Measurements from ENCODE around the gene UNKL.
"Not testable (repeated sequence)": the region's sequence is repeated elsewhere in the genome, so short reads cannot be mapped to it uniquely, and the experiment has no call there.

UNKL gene

GRCh38 chr16:1444730-1445517, 30.4 kb upstream of the UNKL start:
- no peak for DNase-seq

GRCh38 chr16:1443980-1444729, 29.7 kb upstream of the UNKL start, which contains the start of gene CCDC154:
Gene CCDC154 (minus strand): TSS chr16:1444556. CDS start chr16:1444322, 234 bp downstream.
- no peak for DNase-seq

GRCh38 chr16:1443403-1443973, 29.0 kb upstream of the UNKL start:
- no peak for DNase-seq

GRCh38 chr16:1442697-1443096, 28.2 kb upstream of the UNKL start:
- no peak for DNase-seq

GRCh38 chr16:1441391-1441829, 26.9 kb upstream of the UNKL start:
- no peak for DNase-seq

- DNase-seq = not testable (repeated sequence)
Measured at GRCh38 chr16:1439699-1440074, 25.2 kb upstream of the UNKL start.

GRCh38 chr16:1439058-1439698, 24.7 kb upstream of the UNKL start:
- DNase-seq = no peak

- no peak for DNase-seq
Measured at GRCh38 chr16:1438229-1439057, 23.9 kb upstream of the UNKL start.

GRCh38 chr16:1437606-1438005, 23.1 kb upstream of the UNKL start:
- no peak for DNase-seq

GRCh38 chr16:1436731-1437355, 22.3 kb upstream of the UNKL start:
- no peak for DNase-seq

- no peak for DNase-seq
Measured at GRCh38 chr16:1435921-1436697, 21.6 kb upstream of the UNKL start.

- no peak for DNase-seq
Measured at GRCh38 chr16:1434644-1435592, 20.4 kb upstream of the UNKL start.

GRCh38 chr16:1433756-1434155, 19.3 kb upstream of the UNKL start:
- no peak for DNase-seq

GRCh38 chr16:1433263-1433560, 18.7 kb upstream of the UNKL start:
- no peak for DNase-seq

GRCh38 chr16:1432388-1433262, 18.1 kb upstream of the UNKL start:
- DNase-seq = no peak

- no peak for DNase-seq
Measured at GRCh38 chr16:1431497-1432270, 17.2 kb upstream of the UNKL start.

- DNase-seq = no peak
Measured at GRCh38 chr16:1430759-1431496, 16.4 kb upstream of the UNKL start, which contains the start of gene PERCC1. Gene PERCC1 (plus strand): TSS chr16:1431078. CDS start chr16:1432594, 1,516 bp downstream.

Data from inflammatory macrophage treated with lipopolysaccharide for 4 hours (primary cell).